Loucy (cell line): ENCODE measurements around the gene NOL6.

Source experiments
- EZH2phosphoT487 ChIP-seq: fragments of 200-600 bp; IDR thresholded peaks from 2 replicates; pipeline ENCODE4 v1.6.1; 2018; ENCODE audit warnings: antibody characterized with exemption, mild to moderate bottlenecking, moderate library complexity, borderline replicate concordance
- TF ChIP-seq, protein P1 (sequence below): fragments of 200-600 bp; sonication (generic); conservative IDR thresholded peaks from 2 replicates; pipeline ENCODE4 v1.5.1; 2014; ENCODE audit warnings: mild to moderate bottlenecking, antibody characterized with exemption, low read length

DNA sequence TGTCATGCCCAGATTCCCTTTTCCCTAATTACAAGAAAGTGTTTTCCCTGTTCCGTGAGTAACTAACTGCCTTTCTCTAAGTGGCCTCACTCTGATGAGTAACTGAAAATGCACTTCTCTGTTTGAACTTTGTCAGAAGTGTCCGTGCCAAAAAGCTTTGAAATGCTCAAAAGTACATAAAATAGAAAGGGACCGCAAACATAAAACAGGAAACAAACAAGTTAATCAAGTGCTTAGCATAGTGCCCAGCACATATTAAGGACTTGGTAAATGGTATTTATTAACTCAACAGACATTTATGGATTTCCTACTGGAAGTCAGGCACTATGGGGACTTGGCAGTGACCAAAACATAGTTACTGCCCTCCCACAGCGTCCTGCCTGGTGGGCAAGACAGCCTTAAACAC, 48.6 kb downstream of the NOL6 start:
- TF ChIP-seq, protein P1, sequence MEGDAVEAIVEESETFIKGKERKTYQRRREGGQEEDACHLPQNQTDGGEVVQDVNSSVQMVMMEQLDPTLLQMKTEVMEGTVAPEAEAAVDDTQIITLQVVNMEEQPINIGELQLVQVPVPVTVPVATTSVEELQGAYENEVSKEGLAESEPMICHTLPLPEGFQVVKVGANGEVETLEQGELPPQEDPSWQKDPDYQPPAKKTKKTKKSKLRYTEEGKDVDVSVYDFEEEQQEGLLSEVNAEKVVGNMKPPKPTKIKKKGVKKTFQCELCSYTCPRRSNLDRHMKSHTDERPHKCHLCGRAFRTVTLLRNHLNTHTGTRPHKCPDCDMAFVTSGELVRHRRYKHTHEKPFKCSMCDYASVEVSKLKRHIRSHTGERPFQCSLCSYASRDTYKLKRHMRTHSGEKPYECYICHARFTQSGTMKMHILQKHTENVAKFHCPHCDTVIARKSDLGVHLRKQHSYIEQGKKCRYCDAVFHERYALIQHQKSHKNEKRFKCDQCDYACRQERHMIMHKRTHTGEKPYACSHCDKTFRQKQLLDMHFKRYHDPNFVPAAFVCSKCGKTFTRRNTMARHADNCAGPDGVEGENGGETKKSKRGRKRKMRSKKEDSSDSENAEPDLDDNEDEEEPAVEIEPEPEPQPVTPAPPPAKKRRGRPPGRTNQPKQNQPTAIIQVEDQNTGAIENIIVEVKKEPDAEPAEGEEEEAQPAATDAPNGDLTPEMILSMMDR: no peak
- TF ChIP-seq EZH2phosphoT487: no peak
